Activated B cell treated with CpG ODN at 0.5 μM for 24 hours (primary cell): Measurements from ENCODE around the gene PSEN1. TPM values are rescaled to one million over a fixed set of nuclear protein-coding genes. Genes with fewer than 3 reads are reported as not detected.
"Not testable (repeated sequence)": the region's sequence is repeated elsewhere in the genome, so short reads cannot be mapped to it uniquely, and the experiment has no call there.

ENCODE experiments used
- ATAC-seq: fragments of 200-7000 bp; cut with Tn5 transposase; one replicate; pipeline ENCODE4 v1.10.0; 2021; ENCODE audit warnings: low read depth, mild to moderate bottlenecking, moderate library complexity
- CTCF ChIA-PET: fragments of 350-600 bp; sonication (Branson Sonifier 250); formaldehyde crosslinking; loops from one replicate; lab custom pipeline; 2021; ENCODE audit warnings: antibody characterized with exemption; lab: Charles Lee
- POLR2A ChIA-PET: fragments of 350-600 bp; sonication (Branson Sonifier 250); formaldehyde crosslinking; loops from one replicate; lab custom pipeline; 2021; ENCODE audit warnings: antibody characterized with exemption; lab: Charles Lee
- DNase-seq: peaks from one replicate; pipeline ENCODE4 v3.0.0; 2022
- H3K27ac Mint-ChIP-seq: one replicate; pipeline ENCODE4 v1.8.0; 2020; ENCODE audit warnings: mixed read lengths
- H3K27me3 Mint-ChIP-seq: one replicate; pipeline ENCODE4 v1.8.0; 2021; ENCODE audit warnings: mixed read lengths
- H3K36me3 Mint-ChIP-seq: one replicate; pipeline ENCODE4 v1.8.0; 2021; ENCODE audit warnings: low read depth, mixed read lengths
- H3K4me1 Mint-ChIP-seq: one replicate; pipeline ENCODE4 v1.8.0; 2021; ENCODE audit warnings: mixed read lengths
- H3K4me3 Mint-ChIP-seq: one replicate; pipeline ENCODE4 v1.8.0; 2020; ENCODE audit warnings: mild to moderate bottlenecking, mixed read lengths
- H3K9me3 Mint-ChIP-seq: one replicate; pipeline ENCODE4 v1.8.0; 2020; ENCODE audit warnings: mixed read lengths
- CTCF ChIP-seq: fragments of 200-600 bp; IDR thresholded peaks from one replicate; pipeline ENCODE4 v1.8.0; 2022; ENCODE audit warnings: antibody characterized with exemption, mild to moderate bottlenecking
- intact Hi-C: fragments of 100-400 bp; cut with micrococcal nuclease; formaldehyde crosslinking; loops from one replicate; pipeline ENCODE4 v1.15.1; 2024
- total RNA-seq: library from RNA; stranded (reverse); gene quantifications from 2 replicates; pipeline ENCODE4 v1.2.3, GENCODE V29; 2022

The PSEN1 gene
- total RNA-seq, 1 donor from 2014 or later = 38.6 TPM

GRCh38 chr14:73168691-73169090, 32.4 kb downstream of the PSEN1 start:
- Mint-ChIP-seq H3K27ac (no peak overlapping the region), H3K27me3 (no peaks in the 10 kb centered on the region), H3K4me1 (no peaks in the 10 kb centered on the region), H3K9me3 (no peaks in the 10 kb centered on the region), H3K36me3 (peaks cover 82% of the 10 kb centered on the region), H3K4me3 (no peak overlapping the region)
- CTCF ChIA-PET = no interaction called here
- DNase-seq (no peak), ATAC-seq (no peak)
- intact Hi-C loops = no loop called here
- POLR2A ChIA-PET = no interaction called here
- TF ChIP-seq CTCF = no peak

GRCh38 chr14:73169855-73170254, 33.5 kb downstream of the PSEN1 start:
- intact Hi-C loops = loop anchor here (5.0 kb wide), 1 partner anchor 127 kb away; no protein-coding TSS in a partner anchor
- H3K4me3 Mint-ChIP-seq, H3K27ac Mint-ChIP-seq, ATAC-seq, POLR2A ChIA-PET, H3K27me3 Mint-ChIP-seq, H3K9me3 Mint-ChIP-seq, CTCF ChIA-PET, DNase-seq, H3K4me1 Mint-ChIP-seq: not testable (repeated sequence)
- peaks cover 84% of the 10 kb centered on the region for H3K36me3 Mint-ChIP-seq

GRCh38 chr14:73170686-73171085, 34.4 kb downstream of the PSEN1 start:
- no peaks in the 10 kb centered on the region for H3K9me3 Mint-ChIP-seq
- ChIA-PET CTCF (no interaction called here), POLR2A (no interaction called here)
- no peak overlapping the region for H3K27ac Mint-ChIP-seq
- ATAC-seq (no peak), DNase-seq (no peak)
- H3K27me3 Mint-ChIP-seq = no peaks in the 10 kb centered on the region
- TF ChIP-seq CTCF = no peak
- no peak overlapping the region for H3K4me3 Mint-ChIP-seq
- intact Hi-C loops = loop anchor here (5.0 kb wide), 1 partner anchor 127 kb away; no protein-coding TSS in a partner anchor
- H3K4me1 Mint-ChIP-seq = no peaks in the 10 kb centered on the region
- H3K36me3 Mint-ChIP-seq = peaks cover 86% of the 10 kb centered on the region

GRCh38 chr14:73172500-73172899, 36.2 kb downstream of the PSEN1 start:
- H3K27ac Mint-ChIP-seq = no peak overlapping the region
- TF ChIP-seq CTCF = no peak
- ChIA-PET POLR2A (no interaction called here), CTCF (interaction anchor here (1.1 to 3.1 kb wide), 3 partner anchors 20 to 300 kb away, joined by 3 to 15 read pairs (median 3); no protein-coding TSS in a partner anchor)
- ATAC-seq (no peak), DNase-seq (no peak)
- intact Hi-C loops = loop anchor here (5.0 kb wide), 1 partner anchor 125 kb away; no protein-coding TSS in a partner anchor
- H3K4me1 Mint-ChIP-seq = no peaks in the 10 kb centered on the region
- no peak overlapping the region for H3K4me3 Mint-ChIP-seq
- H3K27me3 Mint-ChIP-seq = no peaks in the 10 kb centered on the region
- no peaks in the 10 kb centered on the region for H3K9me3 Mint-ChIP-seq
- peaks cover 89% of the 10 kb centered on the region for H3K36me3 Mint-ChIP-seq

- DNase-seq (no peak), ATAC-seq (no peak)
- Mint-ChIP-seq H3K36me3 (peaks cover 86% of the 10 kb centered on the region), H3K4me3 (no peak overlapping the region), H3K27me3 (no peaks in the 10 kb centered on the region), H3K27ac (no peak overlapping the region), H3K4me1 (no peaks in the 10 kb centered on the region), H3K9me3 (no peaks in the 10 kb centered on the region)
- TF ChIP-seq CTCF = no peak
- CTCF ChIA-PET = interaction anchor here (1.1 to 3.1 kb wide), 3 partner anchors 21 to 299 kb away, joined by 3 to 15 read pairs (median 3); no protein-coding TSS in a partner anchor
- intact Hi-C loops = loop anchor here (1.0 to 5.0 kb wide), 3 partner anchors 124 to 460 kb away; no protein-coding TSS in a partner anchor
- POLR2A ChIA-PET = no interaction called here
These were observed 36.9 kb downstream of the PSEN1 start for GRCh38 chr14:73173092-73173735.
